Activated CD8-positive, alpha-beta memory T cell treated with anti-CD3 and anti-CD28 coated beads, Interleukin-2, amount 50 U/mL, for 48 hours (primary cell): Measurements from ENCODE around the gene FADS2.

ENCODE experiments used
- DNase-seq: peaks from one replicate; pipeline ENCODE4 v3.0.0-alpha.2; 2020

Gene FADS2

GRCh38 chr11:61891331-61892084, 63.4 kb downstream of the FADS2 start, which contains the start of gene FADS3:
TSS of gene FADS3 (minus strand) at chr11:61891545. CDS start at chr11:61891381, 164 bp downstream.
- DNase-seq, result peak; percentile 80

- no peak for DNase-seq
Measured at GRCh38 chr11:61892085-61892370, 63.9 kb downstream of the FADS2 start.

DNA sequence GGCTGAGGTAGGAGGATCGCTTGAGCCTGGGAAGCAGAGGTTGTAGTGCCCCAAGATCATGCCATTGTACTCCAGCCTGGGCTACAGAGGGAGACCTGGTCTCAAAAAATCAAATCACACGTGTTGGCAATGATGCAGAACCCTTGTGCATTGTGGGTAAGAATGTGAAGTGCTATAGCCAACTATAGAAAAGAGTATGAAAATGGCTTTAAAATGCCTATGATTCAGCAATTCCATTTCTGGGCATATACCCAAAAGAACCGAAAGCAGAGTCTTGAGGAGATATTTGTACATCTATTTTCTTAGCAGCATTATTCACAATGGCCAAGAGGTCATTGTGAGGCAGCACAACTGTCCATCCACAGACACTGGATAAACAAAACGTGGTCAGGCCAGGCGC, 65.9 kb downstream of the FADS2 start:
- DNase-seq, result no peak

DNA sequence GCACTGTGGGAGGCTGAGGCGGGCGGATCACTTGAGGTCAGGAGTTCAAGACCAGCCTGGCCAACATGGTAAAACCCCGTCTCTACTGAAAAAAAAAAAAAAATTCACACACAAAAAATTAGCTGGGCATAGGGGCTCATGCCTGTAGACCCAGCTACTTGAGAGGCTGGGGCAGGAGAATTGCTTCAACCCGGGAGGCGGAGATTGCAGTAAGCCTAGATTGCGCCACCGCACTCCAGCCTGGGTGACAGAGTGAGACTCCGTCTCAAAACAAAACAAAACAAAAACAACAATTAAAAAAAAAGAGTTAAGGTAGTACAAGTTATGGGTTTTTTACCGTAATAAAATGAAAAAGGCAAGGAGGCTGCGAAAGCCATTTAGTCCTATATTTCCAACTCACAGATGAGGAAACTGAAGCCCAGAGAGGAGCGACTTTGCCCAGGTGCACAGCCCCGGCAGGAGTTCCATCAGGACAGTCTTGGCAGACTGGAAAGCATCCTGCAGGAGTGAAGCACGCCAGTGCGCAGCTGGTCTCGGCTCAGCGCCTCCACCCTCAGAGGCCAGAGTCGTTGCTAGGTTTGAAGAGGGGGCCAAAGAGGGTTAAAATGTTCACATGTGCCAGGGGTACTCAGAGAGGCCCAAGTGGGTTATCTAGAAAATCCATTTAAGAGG, 67.1 kb downstream of the FADS2 start:
- no peak for DNase-seq

DNA sequence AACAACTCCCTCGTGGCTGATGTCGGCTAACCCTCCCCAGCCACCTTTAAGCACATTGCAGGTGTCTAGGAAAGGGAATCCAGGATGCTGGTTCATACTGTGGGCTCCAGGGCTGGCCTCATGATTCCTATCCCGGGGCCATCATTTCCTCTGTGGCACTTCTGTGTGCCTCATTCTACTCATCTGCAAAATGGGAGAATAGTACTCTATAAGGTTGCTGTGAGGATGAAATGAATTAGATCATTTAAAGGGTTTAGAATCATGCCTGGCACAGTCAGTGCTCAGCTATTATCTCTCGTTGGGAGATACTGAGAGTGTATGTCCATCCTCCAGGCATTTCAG, 67.6 kb downstream of the FADS2 start:
- no peak for DNase-seq

GRCh38 chr11:61896665-61897386, 68.7 kb downstream of the FADS2 start:
- no peak for DNase-seq

DNA sequence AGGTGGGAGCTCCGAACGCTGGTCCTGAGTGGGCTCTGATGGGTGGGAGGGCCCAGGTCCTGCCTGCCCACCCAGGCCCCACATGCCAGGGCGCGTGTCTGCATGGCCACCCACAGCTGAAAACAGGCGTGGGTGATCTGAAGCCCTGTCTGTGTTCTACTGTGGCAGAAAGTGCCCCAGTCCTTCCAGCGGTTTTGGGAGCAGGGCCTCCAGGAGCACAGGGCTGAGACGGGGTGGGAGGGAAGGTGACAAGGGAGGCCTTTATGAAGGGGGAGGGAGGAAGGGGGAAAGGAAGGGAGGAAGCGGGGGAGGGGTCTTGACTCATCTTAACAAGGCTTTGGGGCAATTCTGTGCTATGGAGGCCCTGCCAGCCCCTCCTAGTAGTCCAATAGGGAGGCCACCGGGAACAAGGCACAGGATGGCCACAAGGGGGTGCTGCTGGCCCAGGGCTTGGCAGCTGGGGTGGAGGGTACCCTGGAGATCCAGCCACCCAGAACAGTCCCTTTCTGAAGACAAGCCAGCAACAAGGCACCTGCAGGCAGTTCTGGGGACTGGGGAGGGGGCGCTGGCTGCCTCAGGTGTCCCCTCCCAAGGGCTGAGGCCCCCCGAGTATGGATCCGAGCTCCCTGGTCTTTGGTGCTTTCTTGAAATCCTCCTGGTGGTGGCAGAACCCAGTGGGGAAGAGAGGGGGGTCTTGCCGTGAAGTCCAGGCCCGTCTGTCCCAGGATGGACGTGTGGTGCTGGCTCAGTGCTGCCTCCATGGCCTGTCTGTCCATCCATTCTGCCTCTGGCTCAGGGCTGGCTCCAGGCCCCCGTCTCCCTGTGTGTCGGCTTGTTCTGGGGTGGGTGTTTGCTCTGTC, 69.5 kb downstream of the FADS2 start:
- DNase-seq, result peak; percentile 92

GRCh38 chr11:61898247-61898582, 70.1 kb downstream of the FADS2 start:
- DNase-seq, result no peak

DNA sequence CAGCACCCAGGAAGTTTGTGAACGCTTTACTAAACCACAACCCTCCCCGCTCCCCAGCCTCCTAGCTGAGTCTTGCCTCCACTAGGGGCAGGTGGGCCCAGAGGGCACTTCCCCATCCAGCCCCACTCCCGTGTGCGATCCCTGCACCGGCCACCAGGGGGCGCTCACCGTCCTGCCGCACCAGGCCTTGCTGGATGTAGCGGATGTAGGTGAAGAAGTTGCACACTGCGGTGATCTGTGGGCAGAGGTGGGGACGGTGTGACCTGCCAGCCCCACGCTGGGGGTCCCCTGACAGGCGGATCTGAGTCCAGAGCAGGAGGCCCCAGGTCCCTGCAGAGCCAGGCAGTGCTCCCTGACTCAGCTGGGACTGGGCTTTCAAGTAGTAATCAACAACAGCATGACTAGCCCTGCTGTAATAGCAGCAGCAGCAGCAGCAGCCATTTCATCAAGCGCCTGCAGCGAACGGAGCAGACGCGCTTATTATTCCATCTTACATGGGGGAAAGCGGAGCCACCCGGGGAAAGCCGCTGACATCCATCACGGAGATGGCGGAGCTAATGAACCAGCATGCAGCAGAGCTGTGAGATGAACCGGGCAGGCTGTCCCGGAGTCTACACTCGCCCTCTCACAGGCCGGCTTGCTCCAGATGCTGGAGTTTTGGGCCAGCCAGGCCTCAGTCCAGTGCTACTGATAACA, 71.2 kb downstream of the FADS2 start:
- DNase-seq, result peak; percentile 100

DNA sequence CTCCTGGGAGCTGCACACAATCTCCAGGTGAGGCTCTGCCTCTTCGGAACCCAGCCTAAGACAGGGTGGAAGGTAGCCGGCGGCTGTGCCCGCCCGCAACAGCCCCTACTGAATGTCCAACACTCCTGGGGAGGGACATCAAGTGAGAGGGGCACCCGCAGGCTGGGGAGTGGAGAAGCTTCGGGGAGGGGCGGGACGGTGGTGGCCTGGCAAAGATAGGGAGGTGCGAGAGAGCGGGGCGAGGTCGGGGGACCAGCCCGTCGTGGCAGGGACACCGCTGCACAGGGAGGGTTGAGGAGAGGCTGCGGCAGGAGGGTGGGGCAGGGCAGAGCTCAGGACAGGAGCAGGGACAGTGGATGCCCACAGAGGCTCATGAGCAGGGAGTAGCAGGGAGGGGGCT, 72.2 kb downstream of the FADS2 start:
- DNase-seq, result no peak

GRCh38 chr11:61901397-61901796, 73.3 kb downstream of the FADS2 start:
- no peak for DNase-seq

DNA sequence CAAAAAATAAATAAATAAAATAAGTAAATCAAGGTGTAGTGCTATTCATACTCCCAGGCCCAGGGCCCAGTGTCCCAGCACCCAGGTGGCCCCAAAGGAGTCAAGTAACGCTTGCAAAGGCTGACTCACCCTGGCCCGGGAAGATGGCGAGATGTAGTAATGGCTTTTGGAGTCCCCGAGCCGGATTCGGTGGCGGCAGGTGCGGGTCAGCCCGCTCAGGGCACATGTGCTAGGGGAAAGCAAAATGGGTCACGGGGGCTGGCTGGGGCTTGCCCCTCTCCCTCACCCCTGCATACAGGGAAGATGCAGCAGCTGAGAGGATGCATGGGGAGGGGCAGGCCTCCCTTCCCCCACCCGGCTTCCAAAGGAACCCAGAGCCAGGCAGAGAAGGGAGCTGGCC, 74.2 kb downstream of the FADS2 start:
- no peak for DNase-seq

DNA sequence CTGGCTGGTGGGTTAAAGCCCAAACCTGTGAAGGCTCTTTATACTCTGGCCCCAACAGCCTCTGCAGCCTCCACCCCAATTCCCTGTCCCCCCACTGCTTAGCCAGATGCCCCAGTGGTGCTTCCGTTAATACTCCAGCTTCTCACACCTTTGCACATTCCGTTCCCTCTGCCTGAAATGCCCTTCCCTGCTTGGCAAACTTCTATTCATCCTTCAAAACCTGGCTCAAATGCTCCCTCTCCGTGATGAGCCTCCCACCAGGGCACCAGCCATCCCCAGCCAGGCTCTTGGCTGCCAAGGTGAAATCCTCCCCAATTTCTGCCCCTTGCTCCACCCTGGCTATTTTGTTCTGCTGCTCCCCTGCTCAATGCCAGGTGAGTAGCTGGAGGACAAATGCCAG, 75.7 kb downstream of the FADS2 start:
- no peak for DNase-seq

- no peak for DNase-seq
Measured at GRCh38 chr11:61904539-61905048, 76.5 kb downstream of the FADS2 start.

- DNase-seq, result no peak
Measured at GRCh38 chr11:61905067-61905696, 77.1 kb downstream of the FADS2 start.

DNA sequence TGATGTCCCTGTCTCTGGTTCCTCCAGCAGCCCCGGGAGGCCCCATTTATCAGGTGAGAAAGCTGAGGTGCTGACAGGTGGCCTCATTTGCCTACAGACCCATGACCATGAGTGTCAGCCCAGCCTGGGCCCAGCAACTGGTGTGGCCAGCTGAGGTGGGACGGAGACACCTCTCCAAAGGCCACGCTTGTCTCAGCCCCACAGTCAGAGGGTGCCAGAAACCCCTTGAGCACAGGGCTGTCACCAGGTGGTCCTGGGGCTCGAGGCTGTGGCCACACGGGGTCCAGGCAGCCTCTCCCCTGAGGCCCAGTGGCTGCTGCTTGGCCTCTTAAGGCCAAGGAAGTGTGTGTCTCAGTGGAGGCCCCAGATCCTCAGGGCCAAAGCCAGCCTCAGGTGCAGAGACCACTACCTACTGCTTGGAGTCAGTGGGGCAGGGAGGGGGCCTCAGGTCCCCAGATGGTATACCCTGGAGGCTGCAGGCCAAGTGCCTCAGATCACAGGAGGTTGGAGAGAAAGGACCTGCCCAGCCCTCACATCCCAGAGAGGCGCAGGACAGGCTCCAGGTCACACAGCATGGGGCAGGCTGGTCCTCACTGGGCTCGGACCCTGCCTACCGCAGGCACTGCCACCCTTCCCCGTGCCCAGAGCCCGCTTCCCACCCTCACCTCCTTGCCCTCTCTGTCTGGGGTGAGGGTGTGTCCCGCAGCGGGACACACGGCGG, 77.9 kb downstream of the FADS2 start:
- no peak for DNase-seq

- DNase-seq, result no peak
Measured at GRCh38 chr11:61906522-61906909, 78.4 kb downstream of the FADS2 start.

GRCh38 chr11:61907282-61907681, 79.2 kb downstream of the FADS2 start:
- DNase-seq, result no peak

DNA sequence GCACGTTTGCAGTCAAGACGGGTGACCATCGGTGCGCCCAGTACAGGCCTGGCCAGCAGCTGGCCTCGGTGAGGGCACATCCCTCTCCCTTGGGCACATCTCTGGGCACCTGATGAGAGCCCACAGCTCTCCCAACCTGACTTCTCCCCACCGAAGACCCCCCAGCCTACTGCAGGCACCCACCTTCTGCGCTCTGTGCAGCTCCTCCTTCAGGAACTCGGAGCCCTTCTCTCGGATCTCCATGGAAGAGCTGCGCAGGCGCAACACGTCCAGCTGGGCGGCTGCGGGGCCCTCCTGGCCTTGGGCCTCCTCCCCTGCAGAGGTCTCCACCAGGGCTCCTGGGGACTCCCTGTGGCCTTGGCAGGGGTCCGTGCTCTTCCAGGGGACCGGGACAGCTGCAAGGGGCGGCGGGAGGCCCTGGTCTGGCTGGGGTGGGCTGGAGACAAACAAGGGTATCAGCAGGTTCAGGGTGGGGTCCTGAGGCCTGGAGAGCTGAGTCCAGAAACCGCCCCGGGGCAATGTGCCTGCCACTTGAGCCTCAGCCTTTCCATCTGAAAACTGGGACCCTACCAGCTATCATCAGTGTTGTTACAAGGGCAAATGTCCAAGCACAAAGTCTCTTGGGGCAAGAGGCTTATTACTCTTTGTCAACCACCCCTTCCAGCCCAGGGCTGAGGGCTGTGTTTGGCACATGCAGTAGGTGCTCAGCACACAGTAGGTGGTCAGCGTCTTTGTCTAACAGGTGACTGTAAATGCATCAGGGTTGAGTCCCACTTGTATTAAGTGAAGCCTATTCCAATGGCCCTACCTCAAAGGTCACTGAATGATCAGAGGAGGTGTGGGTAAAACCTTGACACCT, 80.0 kb downstream of the FADS2 start:
- DNase-seq, result no peak

GRCh38 chr11:61908730-61909316, 80.7 kb downstream of the FADS2 start:
- no peak for DNase-seq
